Heart right ventricle (tissue), 16 donors: Measurements from ENCODE around the gene FCN2. TPM values are rescaled to one million over a fixed set of nuclear protein-coding genes. Genes with fewer than 3 reads are reported as not detected.
A peak's percentile ranks its signal among the peaks of the same experiment; 100 is the strongest.

ENCODE experiments used
- ATAC-seq, 8 donors: fragments of 200-7000 bp; cut with Tn5 transposase; one replicate each; pipeline ENCODE4 v1.9.1; 2020; ENCODE audit warnings: mild to moderate bottlenecking in 8 of 8, moderate library complexity in 8 of 8, moderate number of reproducible peaks in 1 of 8
- DNase-seq, 2 donors: peaks; one replicate each; pipeline ENCODE4 v3.0.0-alpha.2; 2020
- H3K27ac ChIP-seq, 10 donors: fragments of 200-600 bp; sonication (generic) in 2 of 10; one replicate each; pipeline versions ENCODE4 v1.5.0 to v1.8.0; 2020 to 2022; ENCODE audit warnings: mild to moderate bottlenecking in 3 of 10
- H3K27me3 ChIP-seq, 7 donors: fragments of 200-600 bp; one replicate each; pipeline ENCODE4 v1.8.0; 2021 to 2022; ENCODE audit warnings: mild to moderate bottlenecking in 2 of 7
- H3K36me3 ChIP-seq, 9 donors: fragments of 200-600 bp; sonication (generic) in 1 of 9; one replicate each; pipeline versions ENCODE4 v1.5.0 to v1.8.0; 2020 to 2022; ENCODE audit warnings: mild to moderate bottlenecking in 2 of 9
- H3K4me1 ChIP-seq, 9 donors: fragments of 200-600 bp; sonication (generic) in 1 of 9; one replicate each; pipeline versions ENCODE4 v1.5.0 to v1.8.0; 2020 to 2022; ENCODE audit warnings: mild to moderate bottlenecking in 4 of 9
- H3K4me3 ChIP-seq, 10 donors: fragments of 200-600 bp; sonication (generic) in 2 of 10; one replicate each; pipeline versions ENCODE4 v1.5.0 to v1.8.0; 2020 to 2022; ENCODE audit warnings: mild to moderate bottlenecking in 7 of 10, moderate library complexity in 2 of 10
- H3K9me3 ChIP-seq, 11 donors: fragments of 200-600 bp in 10 of 11; sonication (generic) in 2 of 11; one replicate each; pipeline versions ENCODE4 v1.5.0 to v1.8.0; 2013 to 2022; ENCODE audit warnings: mild to moderate bottlenecking in 2 of 11, control low read depth in 1 of 11, moderate library complexity in 1 of 11
- WGBS, 2 donors: extraction: QIAGEN DNeasy Blood & Tissue Kit; methylation state at CpG; one replicate each; pipeline ENCODE4 v1.1.7; 2013; ENCODE audit warnings: inconsistent platforms in 1 of 2; 5-methylcytosine and 5-hydroxymethylcytosine counted together
- intact Hi-C, 10 donors: fragments of 100-400 bp; cut with DNase I; formaldehyde crosslinking; loops; one replicate each; pipeline versions ENCODE4 v1.11.1 to v1.14.2; 2022
- polyA plus RNA-seq, 2 donors: library from polyadenylated mRNA; stranded (reverse); fragments of 200-250 nt; gene quantifications; one replicate each; pipeline ENCODE4 v1.2.3, GENCODE V29; 2013
- total RNA-seq, 10 donors: library from RNA; stranded (reverse); fragmentation: NEBNext Ultra II Directional in 3 of 10; extraction: Animal tissue kit (Norgen Biotek cat#: 25700) in 3 of 10; gene quantifications; one replicate each; pipeline versions ENCODE4 v1.2.1 to v1.2.4, GENCODE V29; 2021 to 2023
- TF ChIP-seq, protein P1 (sequence below), 9 donors: fragments of 200-600 bp; sonication (generic) in 2 of 9; IDR thresholded peaks; one replicate each; pipeline versions ENCODE4 v1.5.0 to v1.8.0; 2021 to 2022; ENCODE audit warnings: antibody characterized with exemption in 9 of 9, mild to moderate bottlenecking in 5 of 9, moderate library complexity in 1 of 9
- donor health status: Arrhythmogenic right ventricular cardiomyopathy.
- donor health status: ischemic (EF 13 %, LVEDD 7.1; RV severe dilation, severe dysfunction).
- donor health status: healthy with polysubstance abuse.
- donor health status: DM: no; HTN: yes; CAD: no.
- donor health status: DM: no; HTN: no; CAD: no.
- donor health status: ischemic (EF 25% LVEDD 6.9; RV normal size, moderate dysfunction).
- donor health status: ischemic (EF 25% LVEDD 5.7; RV mildly dilated, moderate dysfunction).
- donor health status: healthy.
- donor health status: DM: yes; HTN: yes; CAD: no.
- donor health status: Ischemic cardiomyopathy.
- donor health status: ischemic (EF 35%, LVEDD 5.7; RV mildly dilated, moderate dysfunction).
- donor health status: nonischemic (EF 11% LVEDD 7.7; RV severe dilation, severe dysfunction).
- donor health status: DM: yes; HTN: yes; CAD: no.
- donor health status: PGD.
- donor health status: ischemic (EF 29% LVEDD 5.4; RV normal size, mild dysfunction).
- donor health status: nonischemic (EF 23%, LVEDD 6.1; RV moderate dilation, normal function).

The FCN2 gene
- total and polyA plus RNA-seq, 12 donors: 0.19 to 0.46 (median 0.26) TPM; not detected in 7

DNA sequence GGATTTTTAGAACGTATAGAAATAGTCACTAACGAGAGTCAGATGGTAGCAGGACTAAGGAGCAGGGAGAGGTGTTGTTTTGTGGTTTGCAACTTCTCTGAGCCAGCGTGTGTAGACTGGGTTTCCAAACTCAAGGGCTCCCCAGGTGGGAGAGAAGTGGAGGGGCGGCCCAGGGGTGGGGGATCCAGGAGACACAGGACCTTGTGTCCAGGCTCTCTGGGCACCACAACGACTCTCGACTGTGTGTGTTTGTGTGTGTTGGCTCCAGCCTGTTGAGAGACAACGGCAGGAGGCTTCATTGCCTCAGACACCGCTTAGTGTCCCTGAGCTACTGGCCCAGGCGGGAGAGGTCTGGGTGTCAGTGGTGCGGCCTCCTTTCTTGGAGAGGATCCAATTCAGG lies 38.0 kb downstream of the FCN2 start:
- DNase-seq (no peak), ATAC-seq (no peak)
- Histone ChIP-seq H3K9me3 (peaks cover 0 to 23% (median 11%) of the 10 kb centered on the region in 11 donors), H3K36me3 (peaks cover 0 to 3% (median 0%) of the 10 kb centered on the region in 9 donors), H3K4me1 (peaks cover 0 to 50% (median 0%) of the 10 kb centered on the region in 9 donors), H3K4me3 (no peak overlapping the region), H3K27ac (peak overlapping the region in 1 of 10 donors; percentile 13), H3K27me3 (peaks cover 0 to 39% (median 10%) of the 10 kb centered on the region in 7 donors)
- TF ChIP-seq, protein P1, sequence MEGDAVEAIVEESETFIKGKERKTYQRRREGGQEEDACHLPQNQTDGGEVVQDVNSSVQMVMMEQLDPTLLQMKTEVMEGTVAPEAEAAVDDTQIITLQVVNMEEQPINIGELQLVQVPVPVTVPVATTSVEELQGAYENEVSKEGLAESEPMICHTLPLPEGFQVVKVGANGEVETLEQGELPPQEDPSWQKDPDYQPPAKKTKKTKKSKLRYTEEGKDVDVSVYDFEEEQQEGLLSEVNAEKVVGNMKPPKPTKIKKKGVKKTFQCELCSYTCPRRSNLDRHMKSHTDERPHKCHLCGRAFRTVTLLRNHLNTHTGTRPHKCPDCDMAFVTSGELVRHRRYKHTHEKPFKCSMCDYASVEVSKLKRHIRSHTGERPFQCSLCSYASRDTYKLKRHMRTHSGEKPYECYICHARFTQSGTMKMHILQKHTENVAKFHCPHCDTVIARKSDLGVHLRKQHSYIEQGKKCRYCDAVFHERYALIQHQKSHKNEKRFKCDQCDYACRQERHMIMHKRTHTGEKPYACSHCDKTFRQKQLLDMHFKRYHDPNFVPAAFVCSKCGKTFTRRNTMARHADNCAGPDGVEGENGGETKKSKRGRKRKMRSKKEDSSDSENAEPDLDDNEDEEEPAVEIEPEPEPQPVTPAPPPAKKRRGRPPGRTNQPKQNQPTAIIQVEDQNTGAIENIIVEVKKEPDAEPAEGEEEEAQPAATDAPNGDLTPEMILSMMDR (IDR thresholded peaks at IDR 0.05): no peak
- 93 to 94% methylated on average over 10 of the region's 10 CpGs for WGBS, 2 donors
- intact Hi-C loops: no loop called here

DNA sequence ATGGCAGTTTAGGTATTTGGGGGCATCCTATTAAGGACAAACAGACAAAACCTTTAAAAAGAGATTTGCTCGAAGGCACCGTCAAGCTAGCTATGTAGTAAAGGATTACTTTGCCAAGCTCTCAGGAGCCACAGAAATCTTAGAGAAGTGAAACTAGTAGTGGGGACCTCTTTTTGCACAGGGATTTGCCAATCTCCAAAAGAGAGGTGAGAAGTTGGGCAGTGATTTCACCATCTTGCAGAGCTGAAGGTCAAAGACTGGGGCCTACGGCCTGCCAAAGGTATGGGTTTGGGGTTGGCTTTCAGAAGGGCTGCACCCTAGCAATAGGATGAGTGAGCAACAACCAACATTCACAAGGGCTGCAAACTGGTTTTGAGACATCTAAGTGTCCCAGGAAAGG lies 38.7 kb downstream of the FCN2 start:
- H3K36me3 ChIP-seq: no peaks in the 10 kb centered on the region
- H3K27me3 ChIP-seq: peaks cover 0 to 35% (median 10%) of the 10 kb centered on the region in 7 donors
- peaks cover 0 to 54% (median 0%) of the 10 kb centered on the region in 9 donors for H3K4me1 ChIP-seq
- DNase-seq (no peak), ATAC-seq (no peak)
- H3K9me3 ChIP-seq: peaks cover 0 to 23% (median 11%) of the 10 kb centered on the region in 11 donors
- WGBS, 2 donors: 93 to 94% methylated on average over 3 of the region's 3 CpGs
- no peak overlapping the region for H3K4me3 ChIP-seq
- TF ChIP-seq, protein P1 (IDR thresholded peaks at IDR 0.05): no peak
- no peak overlapping the region for H3K27ac ChIP-seq
- intact Hi-C loops: no loop called here

DNA sequence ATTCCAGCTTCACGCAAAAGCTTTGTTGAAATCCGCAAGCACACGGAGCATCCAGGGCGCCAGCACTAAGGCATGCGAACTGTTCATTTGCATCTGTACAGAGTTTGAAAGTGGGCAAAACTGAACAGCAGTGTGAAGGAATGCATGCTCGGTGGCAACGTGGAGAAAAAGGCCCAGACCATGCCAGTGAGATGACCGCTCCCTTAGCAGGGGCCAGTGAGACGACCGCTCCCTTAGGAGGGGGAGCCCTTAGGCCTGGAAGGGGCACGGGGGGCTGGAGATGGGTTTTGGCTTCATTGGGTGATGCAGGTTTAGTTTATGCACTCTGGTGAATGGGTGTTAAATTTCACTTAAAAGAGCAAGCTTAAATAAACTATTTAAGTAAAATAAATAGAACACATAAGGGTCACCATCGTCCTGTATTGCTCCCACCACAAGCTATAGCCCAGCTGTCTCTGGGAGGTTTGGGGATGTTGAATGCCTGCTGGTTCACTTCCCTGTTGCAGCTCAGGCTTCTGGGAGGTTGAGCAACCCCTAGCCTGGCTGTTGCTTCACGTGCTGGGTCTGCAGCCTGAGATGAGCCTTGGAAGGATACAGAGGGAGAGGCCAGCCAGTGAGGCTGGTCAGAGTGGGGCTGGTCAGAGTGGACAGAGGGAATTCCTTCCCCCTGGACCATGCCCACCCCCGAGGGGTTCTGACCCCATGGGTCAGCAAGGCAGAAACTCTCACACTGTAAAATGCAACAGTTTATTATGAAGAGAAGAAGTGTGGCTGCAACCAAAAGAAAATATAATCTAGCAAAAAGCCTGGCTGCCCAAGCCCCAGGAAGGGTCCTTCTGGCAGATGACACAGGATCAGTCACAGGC lies 41.7 kb downstream of the FCN2 start:
- Histone ChIP-seq H3K36me3 (no peaks in the 10 kb centered on the region), H3K4me1 (peaks cover 0 to 68% (median 0%) of the 10 kb centered on the region in 9 donors), H3K27ac (peak overlapping the region in 1 of 10 donors; percentile 75), H3K9me3 (peaks cover 0 to 23% (median 11%) of the 10 kb centered on the region in 11 donors), H3K27me3 (peaks cover 0 to 8% (median 3%) of the 10 kb centered on the region in 7 donors), H3K4me3 (no peak overlapping the region)
- 84 to 86% methylated on average over 14 of the region's 14 CpGs for WGBS, 2 donors
- ATAC-seq: peak; percentile 23 to 78 (median 62)
- peak in 1 of 2 donors; percentile 44 for DNase-seq
- intact Hi-C loops: no loop called here
- TF ChIP-seq, protein P1 (IDR thresholded peaks at IDR 0.05): no peak

DNA sequence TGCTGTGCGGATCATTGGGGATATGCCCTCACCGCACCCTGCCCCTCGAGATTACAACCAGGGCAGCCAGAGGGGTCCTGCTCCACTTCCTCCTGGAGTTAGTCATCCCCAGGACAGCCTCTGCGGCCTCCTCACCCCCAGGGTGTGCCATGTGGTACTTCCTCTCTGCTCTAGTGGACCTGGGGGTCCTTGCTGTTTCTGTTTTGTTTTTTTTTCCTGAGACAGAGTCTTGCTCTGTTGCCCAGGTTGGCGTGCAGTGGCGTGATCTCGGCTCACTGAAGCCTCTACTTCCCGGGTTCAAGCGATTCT lies 42.3 kb downstream of the FCN2 start:
- Histone ChIP-seq H3K27ac (peak overlapping the region in 1 of 10 donors; percentile 75), H3K27me3 (peaks cover 0 to 4% (median 0%) of the 10 kb centered on the region in 7 donors), H3K9me3 (peaks cover 0 to 23% (median 11%) of the 10 kb centered on the region in 11 donors), H3K4me1 (peaks cover 0 to 71% (median 0%) of the 10 kb centered on the region in 9 donors), H3K36me3 (no peaks in the 10 kb centered on the region), H3K4me3 (no peak overlapping the region)
- 85 to 87% methylated on average over 9 of the region's 9 CpGs for WGBS, 2 donors
- TF ChIP-seq, protein P1 (IDR thresholded peaks at IDR 0.05): no peak
- intact Hi-C loops: no loop called here
- no peak for DNase-seq
- peak in 2 of 8 donors; percentile 47 to 64 for ATAC-seq
